IPS DF 4.7 (cell line): Measurements from ENCODE around the gene IL10RA.

Source experiments
- DNase-seq: peaks from one replicate; pipeline ENCODE4 v3.0.0-alpha.2; 2013; ENCODE audit warnings: low spot score; ENCODE audit errors: extremely low read depth

IL10RA gene

DNA sequence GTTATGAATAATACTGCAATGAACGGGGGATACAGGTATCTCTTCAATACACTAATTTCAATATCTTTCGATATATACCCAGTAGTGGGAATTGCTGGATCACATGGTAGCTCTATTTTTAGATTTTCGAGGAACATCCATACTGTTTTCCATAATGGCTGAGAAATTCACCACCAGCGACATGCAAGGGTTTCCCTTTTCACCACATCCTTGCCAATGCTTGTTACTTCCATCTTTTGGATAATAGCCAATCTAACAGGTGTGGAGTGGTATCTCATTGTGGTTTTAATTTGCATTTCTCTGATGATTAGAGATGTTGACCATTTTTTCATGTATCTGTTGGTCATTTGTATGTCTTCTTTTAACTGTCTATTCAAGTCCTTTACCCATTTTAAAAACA is 5.9 kb downstream of the IL10RA start:
- no peak for DNase-seq

GRCh38 chr11:117992620-117993019 is 6.4 kb downstream of the IL10RA start:
- no peak for DNase-seq

DNA sequence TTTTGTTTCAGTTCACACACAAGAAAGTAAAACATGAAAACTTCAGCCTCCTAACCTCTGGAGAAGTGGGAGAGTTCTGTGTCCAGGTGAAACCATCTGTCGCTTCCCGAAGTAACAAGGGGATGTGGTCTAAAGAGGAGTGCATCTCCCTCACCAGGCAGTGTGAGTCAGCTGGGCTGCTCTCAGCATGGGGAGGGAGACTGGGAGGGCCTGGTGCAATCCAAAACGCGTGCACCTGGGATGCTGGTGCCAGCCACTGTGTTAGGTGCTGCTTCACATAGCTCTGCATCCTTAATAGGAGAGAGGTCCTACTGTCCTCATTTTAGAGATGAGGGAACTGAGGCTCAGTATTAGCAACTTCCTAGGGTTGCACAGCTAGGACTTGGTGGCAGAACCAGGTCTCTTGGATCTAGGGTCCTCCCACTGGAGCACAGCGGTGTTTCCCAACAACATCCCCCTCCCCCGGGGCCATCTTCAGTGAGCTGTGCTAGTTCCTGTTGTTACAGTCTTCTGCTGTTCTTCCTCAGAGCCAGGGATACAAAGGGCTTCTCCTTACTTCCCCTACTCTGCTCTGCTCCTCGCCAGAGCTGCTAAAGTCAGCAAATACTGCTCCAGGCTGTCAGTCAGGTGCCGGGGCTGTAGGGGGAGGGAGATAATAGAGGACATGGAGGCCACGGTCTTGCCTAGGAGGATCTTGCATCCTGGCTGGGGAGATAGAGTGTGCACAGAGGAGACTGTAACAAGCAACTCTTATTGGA is 8.0 kb downstream of the IL10RA start:
- no peak for DNase-seq

DNA sequence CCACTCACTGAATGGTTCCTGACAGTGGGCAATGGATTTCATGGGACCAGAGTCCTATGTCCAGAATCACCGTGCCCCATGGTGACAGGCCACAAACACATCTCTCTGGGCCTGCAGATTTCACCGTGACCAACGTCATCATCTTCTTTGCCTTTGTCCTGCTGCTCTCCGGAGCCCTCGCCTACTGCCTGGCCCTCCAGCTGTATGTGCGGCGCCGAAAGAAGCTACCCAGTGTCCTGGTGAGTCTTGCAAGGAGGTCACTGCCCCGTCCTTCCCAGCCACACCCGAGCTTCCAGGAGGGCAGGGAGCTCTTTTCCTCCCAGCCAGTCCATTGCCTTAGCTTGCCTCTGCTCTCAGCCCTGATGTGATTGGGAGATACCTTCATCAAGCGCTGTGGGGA is 9.3 kb downstream of the IL10RA start:
- no peak for DNase-seq

GRCh38 chr11:117996058-117996457 is 9.9 kb downstream of the IL10RA start:
- DNase-seq, result no peak

GRCh38 chr11:117997406-117997805 is 11.2 kb downstream of the IL10RA start:
- DNase-seq, result no peak

DNA sequence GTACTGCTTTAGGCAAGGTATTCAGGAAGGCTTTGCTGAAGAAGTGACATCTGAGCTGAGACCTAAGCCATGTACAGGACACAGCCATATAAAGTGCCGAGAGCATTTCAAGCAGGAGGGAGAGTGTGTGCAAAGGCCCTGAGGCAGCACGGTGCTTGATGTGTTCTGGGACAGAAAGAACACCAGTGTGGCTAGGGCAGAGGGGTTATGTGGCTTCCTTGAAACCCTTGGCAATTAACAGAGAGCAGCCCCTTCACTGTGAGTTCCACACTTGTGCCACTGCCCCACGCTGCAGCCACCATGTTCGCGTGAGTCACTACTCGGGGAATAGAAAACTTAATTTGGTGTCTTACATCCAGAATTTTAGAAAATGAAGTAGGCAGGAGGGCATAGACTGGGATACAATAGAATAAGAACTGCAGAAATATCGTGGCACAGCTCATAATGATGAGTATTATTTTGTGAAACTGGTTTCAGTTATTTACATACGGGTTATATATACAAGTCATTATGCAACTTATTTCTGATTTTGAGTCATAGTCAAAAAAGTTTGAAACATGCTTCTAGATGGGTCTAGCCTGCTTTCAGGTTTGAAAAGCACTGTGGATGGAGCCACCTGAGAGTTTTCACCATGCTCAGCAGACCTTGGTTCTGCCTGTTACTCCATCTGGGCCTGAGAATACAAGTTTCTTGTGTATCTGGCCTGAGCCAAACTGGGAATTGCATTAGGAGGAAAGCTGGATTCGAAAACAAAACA is 11.8 kb downstream of the IL10RA start:
- DNase-seq, result no peak

- DNase-seq, result no peak
These were observed 12.6 kb downstream of the IL10RA start for GRCh38 chr11:117998664-117999353.

GRCh38 chr11:117999354-117999993 is 13.3 kb downstream of the IL10RA start:
- no peak for DNase-seq

- no peak for DNase-seq
These were observed 14.1 kb downstream of the IL10RA start for GRCh38 chr11:118000067-118000849.

- no peak for DNase-seq
These were observed 14.6 kb downstream of the IL10RA start for GRCh38 chr11:118000850-118001228.

DNA sequence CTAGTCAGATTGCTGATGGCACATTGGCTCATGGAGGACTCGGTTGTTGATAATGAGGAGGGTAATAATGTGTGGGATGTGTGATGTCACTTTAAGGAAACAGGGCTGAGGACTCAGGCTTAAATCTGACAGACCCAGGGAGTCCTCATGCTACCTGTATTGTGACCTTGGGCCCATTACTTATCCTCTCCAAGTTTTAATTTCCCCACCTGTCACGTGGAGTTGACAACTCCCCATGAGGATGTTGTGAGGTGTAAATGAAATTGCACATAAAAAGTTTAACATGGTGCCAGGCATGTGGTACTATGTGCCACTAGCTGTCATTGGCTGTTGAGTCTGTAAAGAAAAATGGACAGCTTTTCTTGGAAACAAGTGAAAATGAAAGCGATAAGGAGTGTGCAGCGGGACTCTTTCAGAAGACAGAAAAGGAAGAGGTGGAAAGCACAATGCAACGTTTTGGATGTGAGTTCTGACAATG is 15.3 kb downstream of the IL10RA start:
- DNase-seq, result no peak

DNA sequence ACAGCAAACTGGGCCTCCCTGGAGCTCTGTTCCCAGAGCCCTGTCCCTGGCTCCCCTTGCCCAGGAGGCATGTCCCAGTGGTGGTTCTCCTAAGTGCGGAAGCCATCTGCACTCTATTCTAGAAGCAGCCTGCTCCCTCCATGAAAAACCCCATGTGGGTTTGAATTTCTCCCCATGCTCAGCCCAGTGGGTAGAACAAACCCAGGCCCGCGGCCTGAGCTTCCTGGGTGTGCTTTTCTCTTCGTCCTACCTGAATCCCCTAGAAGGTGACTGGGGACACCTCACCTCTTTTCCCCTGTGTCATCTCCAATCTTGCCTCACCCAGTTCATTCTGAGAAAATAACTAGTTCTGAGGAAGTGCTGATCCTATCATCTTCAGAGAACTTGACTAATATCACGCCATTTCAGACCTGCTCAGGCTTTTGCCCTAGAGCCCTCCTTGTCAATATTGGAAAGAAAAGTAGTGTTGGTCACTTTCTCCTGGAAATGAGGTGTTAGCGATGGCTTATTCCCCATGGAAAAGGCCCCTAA is 15.9 kb downstream of the IL10RA start:
- no peak for DNase-seq

DNA sequence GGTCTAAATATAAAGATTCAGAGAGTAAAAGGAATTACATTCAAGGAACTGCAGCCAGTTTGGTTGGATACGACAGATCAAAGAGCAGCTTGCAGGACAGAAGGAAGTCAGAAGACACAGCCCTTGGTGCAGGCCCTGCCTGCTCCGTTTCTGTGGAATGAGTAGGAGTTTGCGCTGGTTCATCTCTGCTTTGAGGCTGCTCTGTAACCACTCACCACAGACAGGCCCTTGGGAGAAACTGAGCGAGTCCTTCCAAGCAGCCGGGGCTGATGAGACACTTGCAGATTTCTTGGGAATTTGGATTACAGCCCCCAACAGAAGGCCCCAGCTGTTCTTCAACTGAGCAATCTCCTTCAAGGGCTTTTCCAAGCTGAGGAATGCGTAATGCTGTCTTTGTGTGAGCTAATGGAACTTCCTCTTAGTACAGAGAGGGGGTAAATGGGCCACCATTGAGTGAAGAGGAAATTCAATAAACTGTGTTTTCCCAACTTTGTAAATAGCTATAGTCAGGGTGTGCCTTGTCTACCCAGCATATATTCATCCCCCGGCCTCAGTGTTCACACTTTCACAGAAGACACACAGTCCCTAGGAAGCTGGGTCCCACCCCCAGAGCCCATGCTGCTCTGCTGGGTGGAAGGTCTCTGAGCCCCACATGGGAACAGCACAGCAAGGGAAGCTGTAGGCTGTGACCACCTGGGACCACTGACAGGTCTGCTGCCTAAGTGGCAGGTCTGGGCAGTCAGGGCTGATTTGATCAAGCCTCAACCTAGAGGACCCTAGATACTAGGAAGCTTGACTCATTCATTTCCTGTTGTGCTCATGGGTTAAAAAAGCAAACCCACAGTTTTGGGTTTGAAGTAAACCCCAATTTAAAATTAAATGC is 16.6 kb downstream of the IL10RA start:
- DNase-seq, result no peak

- DNase-seq, result no peak
These were observed 17.3 kb downstream of the IL10RA start for GRCh38 chr11:118003456-118003855.

DNA sequence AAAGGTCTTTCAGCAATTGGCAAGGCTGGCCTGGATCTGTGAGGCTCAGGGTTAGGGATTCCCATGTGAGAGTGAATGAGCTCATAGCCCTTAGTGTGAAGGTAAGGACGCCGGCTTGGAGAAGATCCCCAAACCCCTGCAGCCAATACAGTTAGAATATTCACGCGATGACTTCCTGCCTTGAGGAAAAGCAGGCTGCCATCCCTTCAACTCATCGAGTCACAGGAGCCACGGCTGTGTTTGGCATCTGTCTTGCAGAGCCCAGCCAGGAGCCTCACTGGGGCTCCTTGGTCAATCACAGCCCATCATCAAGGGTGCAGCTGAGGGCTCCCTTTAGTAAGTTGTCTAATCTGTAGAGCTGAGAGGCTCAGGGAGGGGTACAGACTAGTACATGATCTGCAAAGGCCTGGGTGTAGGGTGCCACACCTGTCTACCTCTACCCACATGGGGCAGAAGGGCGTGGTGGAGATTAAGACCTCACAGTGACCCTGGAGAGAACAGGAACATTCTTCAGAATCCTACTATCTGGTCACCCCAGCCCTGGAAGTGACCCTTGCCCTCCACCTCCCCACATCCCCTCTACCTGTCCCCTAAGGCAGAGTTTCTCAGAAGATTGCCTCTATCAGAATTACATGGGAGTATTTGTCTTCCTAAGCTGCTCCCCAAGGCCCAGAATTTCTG is 18.5 kb downstream of the IL10RA start:
- DNase-seq, result no peak

DNA sequence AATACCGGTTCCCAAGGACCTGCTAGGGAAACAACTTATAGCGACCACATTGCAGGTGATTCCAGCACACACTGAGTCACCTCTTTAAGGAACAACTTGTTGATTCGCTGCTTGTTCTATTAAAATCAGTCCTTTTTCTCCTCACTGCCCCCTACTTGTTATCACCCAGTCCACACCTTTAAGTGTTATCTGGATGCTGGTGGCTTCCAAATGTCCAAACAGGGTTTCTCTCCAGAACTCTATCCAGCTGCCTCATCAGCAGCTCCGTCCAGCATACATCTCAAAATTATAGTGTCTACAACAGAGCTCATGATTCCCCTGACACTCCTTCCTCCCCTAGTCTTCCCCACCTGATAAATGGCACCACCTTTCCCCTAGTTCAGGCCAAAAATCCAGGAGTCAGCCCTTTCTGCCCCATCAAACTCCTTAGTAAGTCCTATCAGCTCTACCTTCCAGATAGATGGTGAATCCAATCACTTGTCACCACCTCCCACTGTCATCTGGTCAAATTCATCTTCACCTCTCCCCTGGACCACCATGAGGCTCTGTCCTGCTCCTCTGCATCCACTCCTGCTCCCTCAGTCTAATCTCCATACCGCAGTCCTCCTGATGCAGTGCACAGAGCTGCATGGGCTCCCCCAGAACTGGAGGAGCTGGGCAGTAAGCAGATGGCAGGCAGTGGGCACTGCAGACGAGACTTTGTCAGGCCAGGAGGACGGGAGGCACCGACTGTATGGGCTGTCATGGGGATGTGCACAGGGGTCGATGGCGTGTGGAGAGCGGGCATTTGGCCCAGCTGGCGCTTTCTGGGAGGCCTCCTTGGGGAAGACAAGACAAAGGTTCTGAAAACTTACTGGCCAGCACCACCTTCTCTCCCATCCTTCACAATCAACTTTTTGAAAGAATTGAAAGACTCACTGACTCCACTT is 19.3 kb downstream of the IL10RA start:
- no peak for DNase-seq

DNA sequence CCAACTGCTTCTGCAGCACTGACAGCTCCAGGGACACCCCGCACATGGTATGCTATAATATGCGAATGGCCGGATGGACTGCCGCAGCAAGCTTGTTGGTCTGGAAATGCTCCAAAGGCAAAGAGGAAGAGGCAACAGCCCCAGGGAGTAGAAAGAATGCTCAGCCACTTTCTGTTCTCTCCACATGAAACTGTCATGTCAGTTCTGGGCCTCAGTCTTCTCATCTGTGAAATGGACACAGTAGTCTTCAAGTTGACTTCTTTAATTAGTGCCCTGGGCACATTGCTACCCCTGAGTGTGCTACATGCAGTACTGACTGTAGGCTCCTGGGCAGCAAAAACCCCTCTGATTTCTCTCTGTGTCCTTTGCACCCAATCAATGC is 19.9 kb downstream of the IL10RA start:
- DNase-seq, result no peak
